Right lobe of liver (tissue), 4 donors: ENCODE data around the gene NKIRAS2.

ENCODE experiments used
- CTCF ChIP-seq, 4 donors: fragments of 200-600 bp in 3 of 4; fragments of 450-650 bp in 1 of 4; IDR thresholded peaks; one replicate each; pipeline versions ENCODE4 v1.5.1 to v1.8.0; 2016 to 2022; ENCODE audit warnings: antibody characterized with exemption in 4 of 4, mild to moderate bottlenecking in 2 of 4
- POLR2A ChIP-seq: fragments of 450-650 bp; IDR thresholded peaks from one replicate; pipeline ENCODE4 v1.6.1; 2017; ENCODE audit warnings: antibody characterized with exemption, mild to moderate bottlenecking
- donor health status: DM: no; HTN: no; CAD: no.
- donor health status: DM: no; HTN: no; CAD: no.
- donor health status: DM: no; HTN: yes; CAD: no.

- TF ChIP-seq CTCF (IDR thresholded peaks at IDR 0.05) (no peak), POLR2A (no peak)
Observed at GRCh38 chr17:41971721-41972523, 48.0 kb upstream of the NKIRAS2 start.
